Smooth muscle cell (in vitro differentiated cells): ENCODE data around the gene IFITM1. TPM values are rescaled to one million over a fixed set of nuclear protein-coding genes. Genes with fewer than 3 reads are reported as not detected.
"Not testable (repeated sequence)": the region's sequence is repeated elsewhere in the genome, so short reads cannot be mapped to it uniquely, and the experiment has no call there.

Experiments
- DNase-seq: peaks from one replicate; lab custom pipeline; 2025; ENCODE audit not compliant: unreplicated experiment; lab: John Stamatoyannopoulos, UW
- H2AFZ ChIP-seq: fragments of 200-600 bp; sonication (generic); 2 replicates; pipeline ENCODE4 v1.6.0; 2016; ENCODE audit warnings: antibody characterized with exemption, low read depth, mild to moderate bottlenecking
- H3F3A ChIP-seq: fragments of 200-600 bp; sonication (generic); 2 replicates; pipeline ENCODE4 v1.6.0; 2017; ENCODE audit warnings: antibody characterized with exemption, low read depth
- H3K27ac ChIP-seq: fragments of 200-600 bp; sonication (generic); 2 replicates; pipeline ENCODE4 v1.5.1; 2016; ENCODE audit warnings: low read depth, mild to moderate bottlenecking
- H3K27me3 ChIP-seq: fragments of 200-600 bp; sonication (generic); 2 replicates; pipeline ENCODE4 v1.6.1; 2016; ENCODE audit warnings: low read depth, mild to moderate bottlenecking
- H3K36me3 ChIP-seq: fragments of 200-600 bp; sonication (generic); 2 replicates; pipeline ENCODE4 v1.5.1; 2016; ENCODE audit warnings: low read depth
- H3K4me1 ChIP-seq: fragments of 200-600 bp; sonication (generic); 2 replicates; pipeline ENCODE4 v1.5.1; 2016; ENCODE audit warnings: low read depth
- H3K4me2 ChIP-seq: fragments of 200-600 bp; sonication (generic); 2 replicates; pipeline ENCODE4 v1.6.0; 2016; ENCODE audit warnings: mild to moderate bottlenecking
- H3K4me3 ChIP-seq: fragments of 200-600 bp; sonication (generic); 2 replicates; pipeline ENCODE4 v1.5.1; 2016; ENCODE audit warnings: mild to moderate bottlenecking
- H3K79me2 ChIP-seq: fragments of 200-600 bp; sonication (generic); 2 replicates; pipeline ENCODE4 v1.6.0; 2016; ENCODE audit warnings: low read depth, mild to moderate bottlenecking
- H3K9ac ChIP-seq: fragments of 200-600 bp; sonication (generic); 2 replicates; pipeline ENCODE4 v1.6.0; 2016; ENCODE audit warnings: low read depth
- H3K9me3 ChIP-seq: fragments of 200-600 bp; sonication (generic); replicated peaks from 2 replicates; pipeline ENCODE4 v1.5.1; 2016; ENCODE audit warnings: low read depth
- H4K20me1 ChIP-seq: fragments of 200-600 bp; sonication (generic); 2 replicates; pipeline ENCODE4 v1.6.0; 2016; ENCODE audit warnings: low read depth
- CTCF ChIP-seq: fragments of 200-600 bp; sonication (generic); IDR thresholded peaks from 2 replicates; pipeline ENCODE4 v1.5.1; 2017; ENCODE audit warnings: borderline replicate concordance, mild to moderate bottlenecking, antibody characterized with exemption; ENCODE audit not compliant: insufficient read depth, poor library complexity, severe bottlenecking
- WGBS: methylation state at CpG from one replicate; pipeline ENCODE4 v1.1.7; 2016; ENCODE audit warnings: low lambda C conversion rate; 5-methylcytosine and 5-hydroxymethylcytosine counted together
- polyA plus RNA-seq: library from polyadenylated mRNA; unstranded; fragments of >200 nt; fragmentation: Nextera tagmentation; extraction: Ambion mirVana; gene quantifications from 2 replicates; pipeline ENCODE4 v1.2.1, GENCODE V29; 2016
- total RNA-seq: library from RNA; depleted of rRNA; stranded (reverse); fragments of >200 nt; gene quantifications from 2 replicates; pipeline ENCODE4 v1.2.3, GENCODE V29; 2014

Gene IFITM1
- total and polyA plus RNA-seq, 2 experiments from 2014 or later: 355 to 726 TPM

DNA sequence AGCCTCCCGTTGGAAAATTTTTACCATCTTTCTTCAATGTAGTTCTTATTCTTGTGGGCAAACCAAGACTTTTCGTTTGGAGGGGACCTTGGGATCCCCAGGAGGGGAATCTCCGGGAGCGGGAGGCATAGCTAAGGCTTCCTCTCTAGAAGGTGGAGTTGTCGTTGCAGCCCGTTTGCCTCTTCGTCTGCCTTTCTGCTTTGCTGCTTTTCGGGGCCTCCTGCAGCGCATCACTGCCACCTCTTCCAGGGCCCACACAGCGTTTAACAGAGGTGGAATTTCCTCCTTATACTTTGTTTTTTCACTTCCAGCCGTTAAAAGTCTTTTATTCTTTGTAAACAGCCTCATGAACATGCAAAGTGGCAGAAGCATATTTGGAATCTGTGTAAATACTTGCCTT lies 10.3 kb downstream of the IFITM1 start:
- Histone ChIP-seq H3K4me1 (peaks cover 7% of the 10 kb centered on the region), H3K4me2 (peak overlapping the region; percentile 51), H3K9me3 (no peaks in the 10 kb centered on the region), H3K4me3 (no peak overlapping the region), H4K20me1 (no peaks in the 10 kb centered on the region), H3K27me3 (no peaks in the 10 kb centered on the region), H3K9ac (no peak overlapping the region), H3K36me3 (no peaks in the 10 kb centered on the region), H2AFZ (peak overlapping the region; percentile 26), H3F3A (peaks cover 7% of the 10 kb centered on the region), H3K27ac (peak overlapping the region; percentile 70), H3K79me2 (peaks cover 13% of the 10 kb centered on the region)
- DNase-seq: no peak
- no peak for TF ChIP-seq CTCF
- WGBS: 49% methylated on average over 11 of the region's 11 CpGs

GRCh38 chr11:324593-325517 lies 11.0 kb downstream of the IFITM1 start:
- peak overlapping the region; percentile 70 for H3K27ac ChIP-seq
- H3F3A ChIP-seq: peaks cover 13% of the 10 kb centered on the region
- not testable (repeated sequence) for H3K9ac ChIP-seq, DNase-seq, H3K9me3 ChIP-seq, H3K27me3 ChIP-seq, H3K4me3 ChIP-seq, H3K4me1 ChIP-seq, H3K79me2 ChIP-seq, H4K20me1 ChIP-seq, H3K36me3 ChIP-seq
- WGBS: 41% methylated on average over 30 of the region's 34 CpGs
- H2AFZ ChIP-seq: peak overlapping the region; percentile 26
- peak overlapping the region; percentile 51 for H3K4me2 ChIP-seq

- Histone ChIP-seq H3K36me3 (no peaks in the 10 kb centered on the region), H2AFZ (no peak overlapping the region)
- TF ChIP-seq CTCF: no peak
Observed at GRCh38 chr11:325796-326591, 12.2 kb downstream of the IFITM1 start.

DNA sequence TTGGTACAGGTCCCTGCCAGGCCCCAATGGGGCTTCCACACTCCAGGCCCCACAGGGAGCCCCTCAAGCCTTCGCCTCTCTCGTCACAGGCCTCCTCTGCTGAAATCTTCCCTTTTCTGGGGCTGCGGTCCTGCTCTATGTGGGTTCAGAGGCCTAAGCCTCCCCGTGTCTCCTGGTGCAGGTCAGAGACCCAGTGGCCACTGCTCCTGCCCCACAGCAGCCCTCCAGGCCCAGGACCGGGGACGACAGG lies 12.7 kb downstream of the IFITM1 start:
- WGBS: 87% methylated on average over 6 of the region's 6 CpGs
- Histone ChIP-seq H3K9ac (no peak overlapping the region), H3K4me1 (peaks cover 7% of the 10 kb centered on the region), H3K36me3 (no peaks in the 10 kb centered on the region), H3K9me3 (no peaks in the 10 kb centered on the region), H3K4me3 (no peak overlapping the region), H3K4me2 (no peak overlapping the region), H2AFZ (no peak overlapping the region), H4K20me1 (no peaks in the 10 kb centered on the region), H3K27me3 (no peaks in the 10 kb centered on the region), H3K79me2 (peaks cover 4% of the 10 kb centered on the region), H3K27ac (peak overlapping the region; percentile 49), H3F3A (peaks cover 13% of the 10 kb centered on the region)
- no peak for TF ChIP-seq CTCF
- DNase-seq: no peak

More at GRCh38 chr11:325796-326591, 12.2 kb downstream of the IFITM1 start:
- Histone ChIP-seq H3K4me1 (peaks cover 7% of the 10 kb centered on the region), H3K9ac (no peak overlapping the region), H3K79me2 (peaks cover 4% of the 10 kb centered on the region), H3K27me3 (no peaks in the 10 kb centered on the region), H4K20me1 (no peaks in the 10 kb centered on the region), H3K9me3 (no peaks in the 10 kb centered on the region), H3K4me2 (no peak overlapping the region), H3K4me3 (no peak overlapping the region), H3F3A (peaks cover 13% of the 10 kb centered on the region), H3K27ac (peak overlapping the region; percentile 49)
- 95% methylated on average over 28 of the region's 30 CpGs for WGBS
- DNase-seq: no peak
